Activated T-helper 1 cell treated with Interleukin-2 at 50 U/mL for 16 hours (primary cell): Measurements from ENCODE around the gene EIF4G1.

ENCODE experiments used
- DNase-seq: peaks from one replicate; pipeline ENCODE4 v3.0.0-alpha.2; 2020; ENCODE audit warnings: low read depth

The EIF4G1 gene

DNA sequence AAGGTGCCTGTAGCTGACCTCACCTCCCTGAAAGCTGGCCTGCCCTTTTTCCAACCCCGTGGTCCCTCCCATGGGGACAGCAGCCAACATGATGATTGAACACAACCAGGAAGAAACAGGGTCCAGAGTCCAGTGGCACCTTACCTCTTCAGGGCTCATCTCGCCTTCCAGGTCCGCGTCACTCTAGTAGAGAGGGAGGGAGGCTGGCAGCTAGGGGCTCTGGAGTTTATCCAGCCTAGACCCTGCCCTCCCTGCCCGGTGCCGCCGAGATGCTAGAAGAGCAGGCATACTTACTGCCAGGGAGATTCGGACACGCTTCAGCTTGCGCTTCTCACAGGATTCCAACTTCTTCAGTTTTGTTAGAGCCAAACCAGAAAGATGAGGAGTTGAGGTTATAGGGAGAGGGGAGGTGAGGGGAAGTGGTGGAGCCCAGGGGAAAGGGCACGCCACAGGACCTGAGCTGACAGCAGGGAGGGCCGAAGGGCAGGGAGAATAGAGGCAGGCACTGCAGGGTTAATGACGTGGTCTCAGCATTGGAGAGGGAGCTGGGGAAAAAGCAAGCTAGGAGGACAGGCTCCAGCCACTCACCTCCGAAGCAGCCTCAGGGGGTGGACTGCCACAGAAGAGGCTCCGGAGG is 37.9 kb downstream of the EIF4G1 start:
- no peak for DNase-seq

GRCh38 chr3:184352897-184353545 is 38.6 kb downstream of the EIF4G1 start:
- DNase-seq: no peak

- no peak for DNase-seq
These were observed 39.1 kb downstream of the EIF4G1 start for GRCh38 chr3:184353546-184353941.

- no peak for DNase-seq
These were observed 39.8 kb downstream of the EIF4G1 start for GRCh38 chr3:184354121-184354728.

DNA sequence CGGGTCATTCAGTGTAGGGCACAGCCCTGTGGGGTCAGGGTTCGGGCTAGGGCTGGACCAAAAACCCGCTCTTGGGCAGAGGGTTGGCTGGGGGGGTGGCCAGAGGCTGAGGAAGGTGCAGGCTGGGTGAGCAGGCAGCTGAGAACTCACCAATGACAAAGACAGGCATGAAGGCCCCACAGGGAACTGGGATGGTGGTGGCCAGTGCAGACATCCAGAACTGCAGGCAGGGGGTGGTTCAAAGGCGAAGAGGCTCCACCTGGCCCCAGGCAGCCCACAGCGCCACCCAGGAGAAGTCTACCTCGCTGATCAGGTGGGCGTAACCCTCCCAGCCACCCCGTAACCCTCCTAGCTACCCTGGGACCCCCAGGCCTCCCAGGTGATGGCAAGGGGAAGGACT is 40.3 kb downstream of the EIF4G1 start:
- no peak for DNase-seq

DNA sequence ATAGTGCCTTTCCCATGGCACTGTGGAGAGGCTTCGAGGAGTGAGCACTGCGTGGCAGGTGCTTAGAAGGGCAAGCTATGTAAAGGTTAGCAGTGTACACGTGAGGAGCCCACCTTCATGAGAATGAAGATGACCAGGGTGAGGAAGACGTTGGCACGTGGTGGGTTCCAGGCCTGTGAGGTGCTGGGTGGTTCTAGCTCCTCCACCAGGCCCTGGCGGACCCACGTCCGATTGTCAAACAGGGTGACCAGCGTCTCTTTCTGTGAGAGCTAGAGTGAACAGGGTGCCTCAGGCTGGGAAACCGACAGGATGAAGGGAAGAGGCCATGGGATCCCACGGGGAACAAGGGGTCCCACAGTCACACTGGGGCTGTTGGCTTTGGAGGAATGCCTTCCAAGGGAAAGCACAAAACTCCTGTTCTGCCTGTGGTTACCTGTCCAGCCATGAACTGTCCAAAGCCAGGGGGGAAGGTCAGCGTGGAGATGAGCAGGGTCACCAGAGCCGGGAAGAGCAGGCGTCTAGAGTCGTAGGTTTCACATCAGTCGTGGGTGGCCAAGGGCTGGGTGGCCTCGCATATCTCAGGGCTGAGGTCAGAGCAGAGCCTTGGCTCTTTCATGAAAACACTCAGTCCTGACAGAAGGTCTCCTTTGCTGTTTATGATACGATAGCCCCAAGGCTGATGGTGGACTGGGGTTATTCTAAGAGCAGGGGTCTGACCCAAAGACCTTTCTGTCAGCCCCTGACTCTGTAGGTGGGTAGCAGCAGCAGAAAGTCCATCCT is 41.0 kb downstream of the EIF4G1 start:
- no peak for DNase-seq

- no peak for DNase-seq
These were observed 43.1 kb downstream of the EIF4G1 start for GRCh38 chr3:184357248-184358123.

- no peak for DNase-seq
These were observed 43.8 kb downstream of the EIF4G1 start for GRCh38 chr3:184358124-184358767.

DNA sequence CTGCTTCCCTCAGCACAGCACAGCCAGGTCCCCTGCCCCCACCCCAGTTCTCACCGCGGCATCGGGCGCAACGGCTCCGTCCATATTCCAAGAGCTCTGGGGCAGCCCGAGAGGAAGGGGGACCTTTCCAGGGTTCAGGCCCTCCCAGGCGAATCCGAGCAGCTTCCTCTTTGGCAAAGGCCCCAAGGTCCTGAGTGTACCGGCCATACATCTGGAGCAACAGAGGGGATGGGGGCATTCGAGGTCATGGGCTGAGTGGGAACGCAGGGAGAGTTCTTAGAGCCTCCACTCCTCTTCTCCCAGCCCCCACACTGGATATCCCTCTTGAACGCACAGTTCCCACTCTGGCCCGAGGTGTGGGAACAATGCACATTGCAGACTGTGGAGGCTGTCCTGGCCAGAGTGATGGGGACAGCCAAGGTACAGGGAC is 44.5 kb downstream of the EIF4G1 start:
- no peak for DNase-seq

GRCh38 chr3:184359610-184360009 is 45.2 kb downstream of the EIF4G1 start:
- no peak for DNase-seq

DNA sequence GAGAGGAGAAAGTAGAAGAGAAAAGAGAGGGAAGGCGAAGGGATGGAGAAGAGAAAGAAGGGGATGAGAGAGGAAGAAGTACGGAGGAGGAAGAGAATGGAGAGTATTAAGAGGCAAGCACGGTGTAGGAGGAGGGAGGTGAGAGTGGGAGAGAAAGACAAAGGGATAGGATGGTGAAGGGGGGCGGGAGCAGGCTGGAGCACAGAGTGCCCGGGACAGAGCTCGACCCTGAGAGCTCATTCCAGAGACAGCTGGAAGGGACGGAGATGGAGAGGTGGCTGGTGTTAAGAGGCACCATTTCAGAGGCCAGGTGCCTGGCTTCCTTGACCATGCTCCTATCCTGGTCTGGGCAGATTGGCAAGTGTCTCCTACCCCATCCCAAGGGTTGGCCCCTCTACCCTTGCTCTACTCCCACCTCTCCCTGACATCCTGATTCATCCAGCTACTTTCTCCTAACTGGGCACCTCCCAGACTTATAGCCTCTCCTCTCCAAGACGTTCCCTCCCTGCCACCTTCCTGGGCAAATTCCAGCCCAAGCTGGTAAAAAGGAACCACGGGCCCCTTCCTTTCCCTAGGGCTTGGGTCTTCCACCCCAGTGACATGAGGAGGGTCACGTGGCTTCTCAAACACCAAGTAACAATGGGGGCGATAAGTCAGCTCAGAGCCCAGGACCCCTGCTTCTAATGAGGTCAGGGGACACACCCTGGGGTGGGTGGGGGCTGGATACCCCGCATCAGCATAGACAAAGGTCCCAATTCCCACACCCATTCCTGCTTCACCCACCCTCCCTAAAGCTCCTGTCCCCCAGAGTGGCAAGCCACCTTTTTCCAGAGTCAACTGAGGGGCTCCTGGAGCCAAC is 45.9 kb downstream of the EIF4G1 start:
- DNase-seq: no peak

GRCh38 chr3:184360929-184361531 is 46.6 kb downstream of the EIF4G1 start:
- no peak for DNase-seq

- DNase-seq: peak; percentile 12
These were observed 47.1 kb downstream of the EIF4G1 start, which contains the start of the genes CLCN2 and POLR2H for GRCh38 chr3:184361532-184361931. TSS of gene CLCN2 (minus strand) at chr3:184361605. CDS start at chr3:184361479, 126 bp downstream. TSS of gene POLR2H (plus strand) at chr3:184361710. CDS start at chr3:184363493, 1,783 bp downstream.

DNA sequence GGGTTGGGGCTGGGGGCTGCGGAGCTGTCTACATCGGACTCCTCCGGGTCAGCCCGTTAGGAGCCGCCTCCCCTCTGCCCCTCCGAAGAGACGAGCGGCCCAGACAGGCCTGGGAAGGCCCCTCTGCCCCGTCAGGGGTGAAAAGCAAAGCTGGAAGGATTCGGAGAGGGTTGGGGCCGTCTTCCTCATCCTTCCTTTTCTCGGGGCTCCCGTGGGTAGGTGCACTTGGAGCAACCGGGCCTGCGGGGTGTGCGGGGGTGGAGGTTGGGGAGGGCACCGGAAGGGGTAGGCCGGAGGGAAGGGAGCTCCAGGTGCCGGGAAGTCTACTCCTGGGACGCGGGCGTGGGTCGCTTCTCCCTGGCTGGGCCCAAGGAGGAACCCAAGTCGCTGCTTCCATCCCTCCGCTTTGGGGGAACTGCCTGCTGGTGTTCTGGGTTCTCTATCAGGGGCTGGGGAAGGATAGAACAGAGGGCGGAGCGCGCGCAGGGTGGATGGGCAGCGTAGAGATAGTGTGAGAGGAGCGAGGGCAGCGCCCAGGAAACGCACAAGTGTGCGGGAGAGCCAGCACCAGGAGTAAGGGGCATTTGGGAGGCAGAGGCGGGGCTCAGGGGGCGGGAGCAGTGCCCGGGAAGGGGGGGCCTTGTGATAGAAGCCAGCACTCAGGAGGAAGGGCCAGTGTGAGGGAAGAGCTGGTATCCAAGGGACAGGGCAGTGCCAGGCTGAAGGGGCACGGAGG is 47.7 kb downstream of the EIF4G1 start:
- no peak for DNase-seq

GRCh38 chr3:184362668-184363546 is 48.5 kb downstream of the EIF4G1 start:
- peak; percentile 91 for DNase-seq

DNA sequence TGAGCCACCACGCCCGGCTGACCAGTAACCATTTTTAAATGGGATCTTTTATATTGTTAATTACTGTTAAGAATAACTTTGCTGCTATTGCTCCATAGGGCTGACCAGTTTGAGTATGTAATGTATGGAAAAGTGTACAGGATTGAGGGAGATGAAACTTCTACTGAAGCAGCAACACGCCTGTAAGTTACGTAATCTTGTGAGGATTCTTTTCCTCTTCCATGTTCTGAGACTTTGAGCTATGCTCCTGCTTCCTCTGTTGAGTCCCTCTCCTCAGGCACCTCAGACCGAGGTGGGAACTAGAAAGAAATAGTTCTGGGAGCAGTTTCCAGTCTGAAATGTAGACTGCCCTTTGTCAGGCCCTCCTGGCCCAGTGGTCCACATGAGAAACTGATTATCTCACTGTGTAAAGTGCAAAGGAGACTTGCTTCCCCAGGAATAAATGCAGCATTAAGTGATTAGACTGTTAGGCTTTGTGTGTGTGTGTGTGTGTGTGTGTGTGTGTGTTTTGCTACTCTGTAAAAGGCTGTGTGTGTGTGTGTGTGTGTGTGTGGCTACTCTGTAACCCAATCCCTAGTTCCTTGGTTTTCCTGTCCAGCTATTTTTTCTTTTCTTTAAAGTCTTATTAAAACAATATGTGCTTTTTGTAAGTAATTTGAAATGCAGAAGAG is 52.3 kb downstream of the EIF4G1 start:
- DNase-seq: no peak

DNA sequence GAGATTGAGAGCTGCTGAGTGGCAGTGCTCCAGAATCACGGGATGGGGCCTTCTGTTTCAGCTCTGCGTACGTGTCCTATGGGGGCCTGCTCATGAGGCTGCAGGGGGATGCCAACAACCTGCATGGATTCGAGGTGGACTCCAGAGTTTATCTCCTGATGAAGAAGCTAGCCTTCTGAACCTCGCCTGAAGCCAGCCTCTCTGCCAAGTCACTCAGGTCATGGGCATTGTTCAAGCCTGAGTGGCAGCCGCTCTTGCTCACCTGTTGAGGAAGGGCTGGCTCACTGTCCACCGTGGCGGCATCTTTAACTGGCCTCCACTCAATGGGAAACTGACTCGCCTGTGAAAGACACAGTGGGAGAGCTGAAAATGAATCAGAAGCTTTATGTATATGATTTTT is 53.7 kb downstream of the EIF4G1 start:
- DNase-seq: no peak
